Measurements from ENCODE around the gene TAMALIN. TPM values are rescaled to one million over a fixed set of nuclear protein-coding genes. Genes with fewer than 3 reads are reported as not detected.

The TAMALIN gene
- total and polyA plus RNA-seq, 2 experiments from 2014 or later: 0.34 to 3.0 TPM

DNA sequence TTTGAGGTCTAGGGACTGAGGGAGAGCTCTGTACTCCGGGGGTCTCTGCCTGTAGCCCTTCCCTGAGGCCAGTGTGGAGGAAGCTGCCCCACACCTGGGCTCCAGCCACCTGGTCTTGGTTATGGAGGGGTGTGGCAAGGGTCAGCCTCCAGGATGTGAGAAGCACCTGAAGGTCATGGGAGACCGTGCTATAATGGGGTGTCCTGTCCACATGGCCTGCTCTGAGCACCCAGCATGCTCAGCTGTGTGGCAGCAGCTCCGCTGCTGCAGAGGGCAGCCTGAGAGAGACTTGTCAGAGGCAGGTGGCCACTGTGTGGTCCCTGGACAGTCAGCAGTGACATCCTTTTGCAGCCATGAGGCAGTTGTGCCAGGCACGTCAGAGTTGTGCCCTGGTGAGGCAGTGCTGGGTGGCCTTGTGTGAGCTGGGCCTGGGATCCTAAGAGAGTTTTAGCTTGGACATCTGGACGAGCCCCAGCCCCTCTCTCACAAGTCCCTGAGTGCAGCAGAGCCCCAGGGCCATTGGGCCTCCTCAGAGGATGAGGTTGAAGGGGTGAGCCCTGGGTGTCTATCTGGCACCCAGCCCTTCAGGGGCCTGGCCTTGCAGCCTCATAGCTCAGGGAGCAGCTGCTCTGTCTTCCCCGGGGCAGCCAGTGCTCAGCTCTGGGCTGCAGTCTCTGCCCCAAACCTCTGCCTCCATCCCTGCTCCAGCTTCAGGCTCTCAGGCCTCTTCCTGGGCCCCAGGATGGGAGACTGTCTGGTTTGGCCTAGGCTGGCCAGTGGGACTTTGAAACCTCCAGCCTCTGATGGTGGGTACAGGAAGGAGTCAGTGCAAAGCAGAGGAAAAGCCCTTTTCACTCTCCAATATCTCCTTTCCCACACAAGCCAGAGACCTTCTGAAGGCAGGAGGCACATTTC is 55.7 kb downstream of the TAMALIN start (continued):
- TF ChIP-seq, protein P1, sequence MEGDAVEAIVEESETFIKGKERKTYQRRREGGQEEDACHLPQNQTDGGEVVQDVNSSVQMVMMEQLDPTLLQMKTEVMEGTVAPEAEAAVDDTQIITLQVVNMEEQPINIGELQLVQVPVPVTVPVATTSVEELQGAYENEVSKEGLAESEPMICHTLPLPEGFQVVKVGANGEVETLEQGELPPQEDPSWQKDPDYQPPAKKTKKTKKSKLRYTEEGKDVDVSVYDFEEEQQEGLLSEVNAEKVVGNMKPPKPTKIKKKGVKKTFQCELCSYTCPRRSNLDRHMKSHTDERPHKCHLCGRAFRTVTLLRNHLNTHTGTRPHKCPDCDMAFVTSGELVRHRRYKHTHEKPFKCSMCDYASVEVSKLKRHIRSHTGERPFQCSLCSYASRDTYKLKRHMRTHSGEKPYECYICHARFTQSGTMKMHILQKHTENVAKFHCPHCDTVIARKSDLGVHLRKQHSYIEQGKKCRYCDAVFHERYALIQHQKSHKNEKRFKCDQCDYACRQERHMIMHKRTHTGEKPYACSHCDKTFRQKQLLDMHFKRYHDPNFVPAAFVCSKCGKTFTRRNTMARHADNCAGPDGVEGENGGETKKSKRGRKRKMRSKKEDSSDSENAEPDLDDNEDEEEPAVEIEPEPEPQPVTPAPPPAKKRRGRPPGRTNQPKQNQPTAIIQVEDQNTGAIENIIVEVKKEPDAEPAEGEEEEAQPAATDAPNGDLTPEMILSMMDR (conservative IDR thresholded peaks at IDR 0.05; ENCODE audit: low read depth in 2 of 2): no peak
- TF ChIP-seq CREB1 (CRISPR knock-in tag; IDR thresholded peaks at IDR 0.05; ENCODE audit: low read depth): no peak
- TF ChIP-seq, protein P2, sequence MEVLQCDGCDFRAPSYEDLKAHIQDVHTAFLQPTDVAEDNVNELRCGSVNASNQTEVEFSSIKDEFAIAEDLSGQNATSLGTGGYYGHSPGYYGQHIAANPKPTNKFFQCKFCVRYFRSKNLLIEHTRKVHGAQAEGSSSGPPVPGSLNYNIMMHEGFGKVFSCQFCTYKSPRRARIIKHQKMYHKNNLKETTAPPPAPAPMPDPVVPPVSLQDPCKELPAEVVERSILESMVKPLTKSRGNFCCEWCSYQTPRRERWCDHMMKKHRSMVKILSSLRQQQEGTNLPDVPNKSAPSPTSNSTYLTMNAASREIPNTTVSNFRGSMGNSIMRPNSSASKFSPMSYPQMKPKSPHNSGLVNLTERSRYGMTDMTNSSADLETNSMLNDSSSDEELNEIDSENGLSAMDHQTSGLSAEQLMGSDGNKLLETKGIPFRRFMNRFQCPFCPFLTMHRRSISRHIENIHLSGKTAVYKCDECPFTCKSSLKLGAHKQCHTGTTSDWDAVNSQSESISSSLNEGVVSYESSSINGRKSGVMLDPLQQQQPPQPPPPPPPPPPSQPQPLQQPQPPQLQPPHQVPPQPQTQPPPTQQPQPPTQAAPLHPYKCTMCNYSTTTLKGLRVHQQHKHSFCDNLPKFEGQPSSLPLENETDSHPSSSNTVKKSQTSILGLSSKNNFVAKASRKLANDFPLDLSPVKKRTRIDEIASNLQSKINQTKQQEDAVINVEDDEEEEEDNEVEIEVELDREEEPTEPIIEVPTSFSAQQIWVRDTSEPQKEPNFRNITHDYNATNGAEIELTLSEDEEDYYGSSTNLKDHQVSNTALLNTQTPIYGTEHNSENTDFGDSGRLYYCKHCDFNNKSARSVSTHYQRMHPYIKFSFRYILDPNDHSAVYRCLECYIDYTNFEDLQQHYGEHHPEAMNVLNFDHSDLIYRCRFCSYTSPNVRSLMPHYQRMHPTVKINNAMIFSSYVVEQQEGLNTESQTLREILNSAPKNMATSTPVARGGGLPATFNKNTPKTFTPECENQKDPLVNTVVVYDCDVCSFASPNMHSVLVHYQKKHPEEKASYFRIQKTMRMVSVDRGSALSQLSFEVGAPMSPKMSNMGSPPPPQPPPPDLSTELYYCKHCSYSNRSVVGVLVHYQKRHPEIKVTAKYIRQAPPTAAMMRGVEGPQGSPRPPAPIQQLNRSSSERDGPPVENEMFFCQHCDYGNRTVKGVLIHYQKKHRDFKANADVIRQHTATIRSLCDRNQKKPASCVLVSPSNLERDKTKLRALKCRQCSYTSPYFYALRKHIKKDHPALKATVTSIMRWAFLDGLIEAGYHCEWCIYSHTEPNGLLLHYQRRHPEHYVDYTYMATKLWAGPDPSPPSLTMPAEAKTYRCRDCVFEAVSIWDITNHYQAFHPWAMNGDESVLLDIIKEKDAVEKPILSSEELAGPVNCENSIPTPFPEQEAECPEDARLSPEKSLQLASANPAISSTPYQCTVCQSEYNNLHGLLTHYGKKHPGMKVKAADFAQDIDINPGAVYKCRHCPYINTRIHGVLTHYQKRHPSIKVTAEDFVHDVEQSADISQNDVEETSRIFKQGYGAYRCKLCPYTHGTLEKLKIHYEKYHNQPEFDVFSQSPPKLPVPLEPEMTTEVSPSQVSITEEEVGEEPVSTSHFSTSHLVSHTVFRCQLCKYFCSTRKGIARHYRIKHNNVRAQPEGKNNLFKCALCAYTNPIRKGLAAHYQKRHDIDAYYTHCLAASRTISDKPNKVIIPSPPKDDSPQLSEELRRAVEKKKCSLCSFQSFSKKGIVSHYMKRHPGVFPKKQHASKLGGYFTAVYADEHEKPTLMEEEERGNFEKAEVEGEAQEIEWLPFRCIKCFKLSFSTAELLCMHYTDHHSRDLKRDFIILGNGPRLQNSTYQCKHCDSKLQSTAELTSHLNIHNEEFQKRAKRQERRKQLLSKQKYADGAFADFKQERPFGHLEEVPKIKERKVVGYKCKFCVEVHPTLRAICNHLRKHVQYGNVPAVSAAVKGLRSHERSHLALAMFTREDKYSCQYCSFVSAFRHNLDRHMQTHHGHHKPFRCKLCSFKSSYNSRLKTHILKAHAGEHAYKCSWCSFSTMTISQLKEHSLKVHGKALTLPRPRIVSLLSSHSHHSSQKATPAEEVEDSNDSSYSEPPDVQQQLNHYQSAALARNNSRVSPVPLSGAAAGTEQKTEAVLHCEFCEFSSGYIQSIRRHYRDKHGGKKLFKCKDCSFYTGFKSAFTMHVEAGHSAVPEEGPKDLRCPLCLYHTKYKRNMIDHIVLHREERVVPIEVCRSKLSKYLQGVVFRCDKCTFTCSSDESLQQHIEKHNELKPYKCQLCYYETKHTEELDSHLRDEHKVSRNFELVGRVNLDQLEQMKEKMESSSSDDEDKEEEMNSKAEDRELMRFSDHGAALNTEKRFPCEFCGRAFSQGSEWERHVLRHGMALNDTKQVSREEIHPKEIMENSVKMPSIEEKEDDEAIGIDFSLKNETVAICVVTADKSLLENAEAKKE (CRISPR knock-in tag; IDR thresholded peaks at IDR 0.05): no peak
- no peak for TF ChIP-seq EZH2 (IDR thresholded peaks at IDR 0.05; ENCODE audit: low read depth, unreplicated experiment)
- no peak for TF ChIP-seq ZNF331 (CRISPR knock-in tag; IDR thresholded peaks at IDR 0.05; ENCODE audit: low read depth)
- TF ChIP-seq NANOG (IDR thresholded peaks at IDR 0.05; ENCODE audit: borderline replicate concordance): no peak
